GM12878 (cell line): ENCODE data around the gene WDR93.

ENCODE experiments used
- FOS ChIP-seq: IDR thresholded peaks from 3 replicates; pipeline ENCODE4 v1.6.1; 2011; ENCODE audit warnings: borderline replicate concordance; ENCODE audit not compliant: insufficient read length; ENCODE audit errors: extremely low read depth
- HDAC2 ChIP-seq: fragments of 200-600 bp; sonication (generic); IDR thresholded peaks from 2 replicates; pipeline ENCODE4 v1.6.1; 2017
- KDM1A ChIP-seq: fragments of 200-600 bp; sonication (generic); IDR thresholded peaks from 2 replicates; pipeline ENCODE4 v1.6.1; 2016; ENCODE audit warnings: borderline replicate concordance
- PKNOX1 ChIP-seq: fragments of 450-650 bp; IDR thresholded peaks from 2 replicates; pipeline ENCODE4 v1.6.1; 2016; ENCODE audit warnings: mild to moderate bottlenecking
- POLR2A ChIP-seq: IDR thresholded peaks from 2 replicates; pipeline ENCODE4 v1.6.1; 2011; ENCODE audit warnings: low read depth, mild to moderate bottlenecking, low read length
- SIN3A ChIP-seq: IDR thresholded peaks from 2 replicates; pipeline ENCODE4 v1.6.1; 2012; ENCODE audit warnings: low read depth, low read length, improper control_type of control experiment
- TAF1 ChIP-seq: IDR thresholded peaks from 2 replicates; pipeline ENCODE4 v1.6.1; 2011; ENCODE audit warnings: mild to moderate bottlenecking, low read depth, low read length, borderline replicate concordance
- USF1 ChIP-seq: IDR thresholded peaks from 2 replicates; pipeline ENCODE4 v1.6.1; 2011; ENCODE audit warnings: borderline replicate concordance, low read depth, mild to moderate bottlenecking, moderate library complexity, mixed read lengths, low read length; ENCODE audit not compliant: insufficient read depth; ENCODE audit errors: extremely low read length
- ZNF384 ChIP-seq: IDR thresholded peaks from 2 replicates; pipeline ENCODE4 v1.6.1; 2012; ENCODE audit warnings: low read depth, mild to moderate bottlenecking, low read length, improper control_type of control experiment, borderline replicate concordance
- TF ChIP-seq, protein P1 (sequence below), 3 experiments: IDR thresholded peaks in 2 of 3; conservative IDR thresholded peaks in 1 of 3; 2 replicates each; pipeline ENCODE4 v1.5.1; 2011; ENCODE audit warnings: low read depth in 3 of 3, low read length in 3 of 3, mild to moderate bottlenecking in 3 of 3, control low read depth in 2 of 3, moderate library complexity in 2 of 3, inconsistent platforms in 1 of 3, mixed read lengths in 1 of 3; ENCODE audit not compliant: control insufficient read depth in 2 of 3, insufficient read depth in 1 of 3; ENCODE audit errors: extremely low read depth in 1 of 3

DNA sequence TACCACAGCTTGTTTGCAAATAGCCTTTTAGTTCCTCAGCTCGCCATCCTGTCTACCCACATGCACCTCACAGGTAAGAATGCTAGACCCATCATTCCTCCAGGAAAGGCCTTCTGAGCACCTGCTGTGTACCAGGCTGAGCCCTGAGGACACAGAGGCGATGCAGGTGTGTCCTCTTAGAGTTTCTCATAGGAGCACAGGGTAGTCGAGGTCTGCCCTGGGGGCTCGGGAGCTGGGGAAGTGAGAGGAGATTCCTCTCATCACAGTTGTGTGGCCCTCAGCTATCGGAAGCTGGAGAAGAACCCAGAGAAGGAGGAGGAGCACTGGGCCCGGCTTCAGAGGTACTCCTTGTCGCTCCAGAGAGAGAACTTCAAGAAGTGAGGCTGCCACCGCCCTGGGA, 52.4 kb downstream of the WDR93 start:
- TF ChIP-seq, protein P1, sequence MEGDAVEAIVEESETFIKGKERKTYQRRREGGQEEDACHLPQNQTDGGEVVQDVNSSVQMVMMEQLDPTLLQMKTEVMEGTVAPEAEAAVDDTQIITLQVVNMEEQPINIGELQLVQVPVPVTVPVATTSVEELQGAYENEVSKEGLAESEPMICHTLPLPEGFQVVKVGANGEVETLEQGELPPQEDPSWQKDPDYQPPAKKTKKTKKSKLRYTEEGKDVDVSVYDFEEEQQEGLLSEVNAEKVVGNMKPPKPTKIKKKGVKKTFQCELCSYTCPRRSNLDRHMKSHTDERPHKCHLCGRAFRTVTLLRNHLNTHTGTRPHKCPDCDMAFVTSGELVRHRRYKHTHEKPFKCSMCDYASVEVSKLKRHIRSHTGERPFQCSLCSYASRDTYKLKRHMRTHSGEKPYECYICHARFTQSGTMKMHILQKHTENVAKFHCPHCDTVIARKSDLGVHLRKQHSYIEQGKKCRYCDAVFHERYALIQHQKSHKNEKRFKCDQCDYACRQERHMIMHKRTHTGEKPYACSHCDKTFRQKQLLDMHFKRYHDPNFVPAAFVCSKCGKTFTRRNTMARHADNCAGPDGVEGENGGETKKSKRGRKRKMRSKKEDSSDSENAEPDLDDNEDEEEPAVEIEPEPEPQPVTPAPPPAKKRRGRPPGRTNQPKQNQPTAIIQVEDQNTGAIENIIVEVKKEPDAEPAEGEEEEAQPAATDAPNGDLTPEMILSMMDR (IDR thresholded peaks at IDR 0.05 in 2 of 3, conservative IDR thresholded peaks at IDR 0.05 in 1 of 3; ENCODE audit: control insufficient read depth in 2 of 3, extremely low read depth in 1 of 3, insufficient read depth in 1 of 3, low read depth in 3 of 3, low read length in 3 of 3) = no peak
- no peak for TF ChIP-seq POLR2A
- no peak for TF ChIP-seq HDAC2
- TF ChIP-seq FOS = no peak
- no peak for TF ChIP-seq USF1
- no peak for TF ChIP-seq KDM1A
- TF ChIP-seq TAF1 = no peak
- TF ChIP-seq ZNF384 = no peak
- no peak for TF ChIP-seq PKNOX1
- TF ChIP-seq SIN3A = no peak
